K562 (cell line): Measurements from ENCODE around the gene SARS1. TPM values are rescaled to one million over a fixed set of nuclear protein-coding genes. Genes with fewer than 3 reads are reported as not detected.

Experiments used
- ATAC-seq: fragments of 200-7000 bp; cut with Tn5 transposase; 3 replicates; pipeline ENCODE4 v1.9.1; 2020; ENCODE audit warnings: moderate library complexity
- BruUV-seq: library from RNA; stranded (reverse); fragments of 400-500 nt; replicated peaks from 2 replicates; lab custom pipeline; 2021; lab: Mats Ljungman, UMichigan
- CTCF ChIA-PET: fragments of 300-600 bp; formaldehyde crosslinking; extraction: SDS; loops from one replicate; lab custom pipeline; 2021; ENCODE audit warnings: low intra/inter-chr PET ratio; lab: Yijun Ruan, JAX
- POLR2A ChIA-PET: fragments of 300-600, 350-650 bp; sonication (Branson Sonifier 250); formaldehyde crosslinking; extraction: SDS; loops from one replicate; lab custom pipeline; 2021; ENCODE audit warnings: antibody characterized with exemption, inconsistent platforms; lab: Yijun Ruan, JAX
- DNase-seq, 4 experiments: peaks; one replicate each; pipeline versions ENCODE4 v3.0.0 to v3.0.0-alpha.2; 2011 to 2018; ENCODE audit warnings: low spot score in 3 of 4, mixed read lengths in 3 of 4; ENCODE audit errors: extremely low read depth in 1 of 4
- FAIRE-seq: peaks from 2 replicates; lab custom pipeline; 2011; peaks lifted over from hg19 to GRCh38; lab: Jason Lieb, UNC
- H2AFZ ChIP-seq: 2 replicates; pipeline ENCODE4 v1.6.0; 2011; ENCODE audit warnings: low read depth, low read length, control low read depth, inconsistent platforms
- H3K27ac ChIP-seq: fragments of 200-600 bp; 3 replicates; pipeline ENCODE4 v1.8.0; 2011; ENCODE audit warnings: low read depth, mild to moderate bottlenecking, control low read depth, inconsistent platforms, low read length, moderate library complexity, mixed read lengths; ENCODE audit errors: extremely low read depth
- H3K27me3 ChIP-seq, 2 experiments: fragments of 300-600 bp in 1 of 2; 2 replicates in 1 of 2; 3 replicates in 1 of 2; pipeline versions ENCODE4 v1.6.0 to v1.8.0; 2011; ENCODE audit warnings: inconsistent platforms in 2 of 2, low read length in 2 of 2, mild to moderate bottlenecking in 1 of 2, mixed read lengths in 1 of 2, moderate library complexity in 1 of 2; ENCODE audit not compliant: control insufficient read depth in 2 of 2, insufficient read depth in 2 of 2
- H3K36me3 ChIP-seq: fragments of 300-600 bp; 3 replicates; pipeline ENCODE4 v1.8.0; 2011; ENCODE audit warnings: mild to moderate bottlenecking, low read length, inconsistent platforms; ENCODE audit not compliant: control insufficient read depth, insufficient read depth
- H3K4me1 ChIP-seq, 2 experiments: fragments of 200-600 bp in 1 of 2; replicated peaks in 1 of 2; 2 replicates in 1 of 2; 3 replicates in 1 of 2; pipeline versions ENCODE4 v1.5.1 to v1.8.0; 2011; ENCODE audit warnings: inconsistent platforms in 2 of 2, low read length in 2 of 2, mild to moderate bottlenecking in 1 of 2, mixed read lengths in 1 of 2, moderate library complexity in 1 of 2; ENCODE audit not compliant: control insufficient read depth in 2 of 2, insufficient read depth in 2 of 2
- H3K4me2 ChIP-seq: 2 replicates; pipeline ENCODE4 v1.6.1; 2011; ENCODE audit warnings: low read length, control low read depth, inconsistent platforms, mixed read lengths; ENCODE audit not compliant: insufficient read depth
- H3K4me3 ChIP-seq: fragments of 200-600 bp; sonication (generic), shearing (Covaris generic); 2 replicates; pipeline ENCODE4 v1.5.1; 2016; ENCODE audit warnings: control low read depth, inconsistent platforms
- H3K79me2 ChIP-seq: fragments of 200-600 bp; 3 replicates; pipeline ENCODE4 v1.8.0; 2011; ENCODE audit warnings: low read length, inconsistent platforms; ENCODE audit not compliant: control insufficient read depth, insufficient read depth
- H3K9ac ChIP-seq, 2 experiments: 2 replicates each; pipeline versions ENCODE4 v1.6.0 to v1.6.1; 2011; ENCODE audit warnings: low read depth in 2 of 2, low read length in 2 of 2, control low read depth in 1 of 2, inconsistent platforms in 1 of 2, mild to moderate bottlenecking in 1 of 2, mixed read lengths in 1 of 2; ENCODE audit not compliant: insufficient read depth in 1 of 2
- H3K9me1 ChIP-seq: one replicate; pipeline ENCODE4 v1.6.0; 2011; ENCODE audit warnings: inconsistent platforms, mild to moderate bottlenecking, low read length, moderate library complexity; ENCODE audit not compliant: control insufficient read depth, insufficient read depth
- H3K9me3 ChIP-seq: replicated peaks from 2 replicates; pipeline ENCODE4 v1.5.1; 2011; ENCODE audit warnings: low read depth, low read length, inconsistent platforms; ENCODE audit not compliant: control insufficient read depth, insufficient read depth
- H4K20me1 ChIP-seq: replicated peaks from 2 replicates; pipeline ENCODE4 v1.6.1; 2011; ENCODE audit warnings: low read length, inconsistent platforms, mixed read lengths; ENCODE audit not compliant: control insufficient read depth, insufficient read depth
- E2F5 ChIP-seq: sonication (generic); formaldehyde crosslinking; IDR thresholded peaks from 2 replicates; pipeline ENCODE4 v1.8.0; 2022; ENCODE audit warnings: mild to moderate bottlenecking, missing genetic modification reagents
- HMBOX1 ChIP-seq: sonication (generic); IDR thresholded peaks from 2 replicates; pipeline ENCODE4 v1.6.1; 2016
- NR2C2 ChIP-seq, 2 experiments: fragments of 200-800 bp in 1 of 2; sonication (Bioruptor generic) in 1 of 2; sonication (generic) in 1 of 2; formaldehyde crosslinking in 1 of 2; IDR thresholded peaks; 2 replicates each; pipeline versions ENCODE4 v1.6.1 to v1.8.0; 2016 to 2022; ENCODE audit warnings: mild to moderate bottlenecking in 1 of 2, missing compliant biosample characterization in 1 of 2, missing genetic modification characterization in 1 of 2, missing genetic modification reagents in 1 of 2
- ZNF197 ChIP-seq: fragments of 200-800 bp; sonication (Bioruptor generic); IDR thresholded peaks from 2 replicates; pipeline ENCODE4 v1.6.1; 2016; ENCODE audit warnings: low read depth, missing genetic modification characterization, missing compliant biosample characterization
- ZNF3 ChIP-seq: fragments of 250-450 bp; sonication (Bioruptor Pico); IDR thresholded peaks from 2 replicates; pipeline ENCODE4 v1.5.0; 2021; ENCODE audit warnings: mild to moderate bottlenecking, moderate library complexity
- WGBS: fragments of 100-300 bp; shearing (Covaris generic); methylation state at CpG from one replicate; pipeline ENCODE4 v1.1.6; 2016; ENCODE audit warnings: low coverage, mixed read lengths; ENCODE audit not compliant: insufficient coverage; ENCODE audit errors: missing lambda C conversion rate; 5-methylcytosine and 5-hydroxymethylcytosine counted together
- in situ Hi-C: fragments of 300-500 bp; cut with MboI; formaldehyde crosslinking; loops from 4 replicates; pipeline ENCODE4 v1.15.0; 2018; ENCODE audit warnings: inconsistent platforms, mixed read lengths
- intact Hi-C: fragments of 100-400 bp; cut with micrococcal nuclease; formaldehyde crosslinking; loops from 2 replicates; pipeline ENCODE4 v1.14.2; 2022
- polyA plus RNA-seq, 8 experiments: library from polyadenylated mRNA; depleted of rRNA in 4 of 8; stranded (reverse) in 5 of 8; unstranded in 3 of 8; fragments of >200 nt; fragmentation: Nextera tagmentation in 2 of 8; fragmentation: Illumina TruSeq in 1 of 8; extraction: Ambion mirVana in 2 of 8; extraction: Trizol in 1 of 8; gene quantifications; 2 replicates each; pipeline versions ENCODE4 v1.2.1 to v1.2.3, GENCODE V29; 2011 to 2014; ENCODE audit warnings: inconsistent platforms in 1 of 8, missing spikeins in 1 of 8
- total RNA-seq, 7 experiments: library from RNA; depleted of rRNA in 6 of 7; stranded (reverse); fragments of >200 nt in 6 of 7; fragmentation: Illumina TruSeq in 2 of 7; extraction: Trizol in 2 of 7; gene quantifications; 2 replicates each; pipeline versions ENCODE4 v1.2.1 to v1.2.3, GENCODE V29; 2011 to 2021; ENCODE audit warnings: low replicate concordance in 1 of 7

Gene SARS1
- total and polyA plus RNA-seq, 9 of the 15 experiments (the other 6 are each of a cell fraction or from before 2014, with no cell fraction given): 221 to 623 (median 254) TPM

GRCh38 chr1:109251277-109252166 lies 37.8 kb downstream of the SARS1 start:
- in situ Hi-C loops (no loop called here), intact Hi-C loops (no loop called here)
- no peak for DNase-seq
- no peaks in the 10 kb centered on the region for H3K27me3 ChIP-seq
- ATAC-seq: no peak
- H4K20me1 ChIP-seq: no peaks in the 10 kb centered on the region
- H3K36me3 ChIP-seq: peaks cover 6% of the 10 kb centered on the region; the same call in 1 of the 3 replicates
- H2AFZ ChIP-seq: no peak overlapping the region
- TF ChIP-seq HMBOX1 (no peak), NR2C2 (CRISPR knock-in tag; IDR thresholded peaks at IDR 0.05) (no peak), NR2C2 (tag; IDR thresholded peaks at IDR 0.05) (no peak), ZNF197 (CRISPR knock-in tag) (no peak), E2F5 (CRISPR knock-in tag) (peak; percentile 57; the same call in 1 of the 2 replicates), ZNF3 (CRISPR knock-in tag) (no peak)
- H3K4me3 ChIP-seq: no peak overlapping the region
- TSS peak; percentile 43 for BruUV-seq
- CTCF ChIA-PET: no interaction called here
- no peak overlapping the region for H3K27ac ChIP-seq
- 80% methylated on average over 32 of the region's 32 CpGs for WGBS
- no peak for FAIRE-seq
- no peaks in the 10 kb centered on the region for H3K9me3 ChIP-seq
- peaks cover 36% of the 10 kb centered on the region for H3K79me2 ChIP-seq
- POLR2A ChIA-PET: interaction anchor here (0.6 to 4.8 kb wide), 4 partner anchors 11 to 26 kb away, joined by 4 to 36 read pairs (median 16); no protein-coding TSS in a partner anchor
- no peak overlapping the region for H3K4me2 ChIP-seq
- peaks cover 43 to 69% of the 10 kb centered on the region in 2 experiments for H3K4me1 ChIP-seq
- peaks cover 4% of the 10 kb centered on the region for H3K9me1 ChIP-seq
- peak overlapping the region in 1 of 2 experiments; percentile 3; a peak in 1 of 4 replicates for H3K9ac ChIP-seq
